Muscle layer of duodenum (tissue), 2 donors: ENCODE data around the gene SYNDIG1L.

Experiments used
- H3K27ac ChIP-seq: one replicate; pipeline ENCODE4 v1.7.0; 2013; ENCODE audit warnings: mild to moderate bottlenecking, low read length
- H3K27me3 ChIP-seq: one replicate; pipeline ENCODE4 v1.7.0; 2013; ENCODE audit warnings: low read depth, mild to moderate bottlenecking, control low read depth, low read length
- H3K36me3 ChIP-seq, 2 donors: one replicate each; pipeline ENCODE4 v1.7.0; 2013; ENCODE audit warnings: low read length in 2 of 2, control low read depth in 1 of 2, mild to moderate bottlenecking in 1 of 2; ENCODE audit not compliant: insufficient read depth in 2 of 2, control insufficient read depth in 1 of 2
- H3K4me1 ChIP-seq, 2 donors: one replicate each; pipeline ENCODE4 v1.7.0; 2013; ENCODE audit warnings: low read length in 2 of 2, mild to moderate bottlenecking in 2 of 2, control low read depth in 1 of 2, moderate library complexity in 1 of 2; ENCODE audit not compliant: insufficient read depth in 2 of 2, control insufficient read depth in 1 of 2
- H3K4me3 ChIP-seq, 2 donors: one replicate each; pipeline ENCODE4 v1.7.0; 2013; ENCODE audit warnings: low read length in 2 of 2, low read depth in 1 of 2, mild to moderate bottlenecking in 1 of 2
- H3K9me3 ChIP-seq, 2 donors: one replicate each; pipeline ENCODE4 v1.7.0; 2013; ENCODE audit warnings: low read length in 2 of 2, control low read depth in 1 of 2, mild to moderate bottlenecking in 1 of 2; ENCODE audit not compliant: control insufficient read depth in 1 of 2
- donor health status: healthy.

SYNDIG1L gene

DNA sequence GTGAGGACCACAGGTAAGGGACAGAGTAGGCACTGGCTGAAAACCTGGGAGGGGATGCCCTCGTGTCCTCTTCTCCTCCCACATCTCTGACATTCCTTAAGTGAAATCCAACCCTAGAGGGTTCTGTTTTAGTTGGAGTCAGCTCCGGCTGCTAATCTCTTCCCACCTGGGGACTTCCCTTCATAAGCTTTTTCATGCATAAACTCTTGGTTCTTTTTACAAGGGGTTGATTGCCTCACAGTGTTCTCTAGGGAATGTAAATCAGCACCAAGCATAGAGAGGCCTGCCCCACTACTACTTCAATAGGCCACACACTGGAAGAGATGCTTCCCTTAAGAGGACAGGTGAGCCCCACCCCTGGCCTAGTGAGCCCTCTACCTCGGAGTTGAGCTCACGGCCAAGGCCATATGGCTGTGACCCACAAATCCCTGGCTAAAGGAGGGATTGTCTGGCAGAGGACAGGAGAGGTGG lies 3.2 kb upstream of the SYNDIG1L start:
- Histone ChIP-seq H3K27ac (no peak overlapping the region), H3K4me1 (no peaks in the 10 kb centered on the region), H3K27me3 (peaks cover 16% of the 10 kb centered on the region)

DNA sequence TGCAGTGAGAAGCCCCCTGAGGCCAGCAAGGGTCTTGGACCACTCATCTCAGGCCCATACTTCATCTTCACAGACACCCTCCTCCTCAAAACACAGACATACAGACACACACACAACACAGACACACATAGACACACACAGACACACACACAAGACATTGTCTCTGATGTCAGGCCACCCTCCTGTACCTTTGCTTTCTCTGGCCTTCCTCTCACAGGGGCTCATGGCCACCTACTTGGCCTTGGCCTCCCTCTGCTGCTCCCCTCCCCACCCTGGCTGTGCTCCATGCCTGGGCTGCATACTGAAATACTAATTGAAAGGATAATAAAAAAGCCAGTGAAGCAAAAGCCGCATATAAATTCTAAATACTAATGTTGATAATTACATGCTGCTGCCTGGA lies 1.6 kb upstream of the SYNDIG1L start:
- H3K27ac ChIP-seq: no peak overlapping the region
- H3K27me3 ChIP-seq: peaks cover 16% of the 10 kb centered on the region
- no peak overlapping the region for H3K4me3 ChIP-seq
- H3K4me1 ChIP-seq: no peaks in the 10 kb centered on the region
- no peaks in the 10 kb centered on the region for H3K9me3 ChIP-seq
- H3K36me3 ChIP-seq: no peaks in the 10 kb centered on the region

More for the DNA sequence above, 3.2 kb upstream of the SYNDIG1L start:
- no peaks in the 10 kb centered on the region for H3K9me3 ChIP-seq
- no peaks in the 10 kb centered on the region for H3K36me3 ChIP-seq
- no peak overlapping the region for H3K4me3 ChIP-seq

DNA sequence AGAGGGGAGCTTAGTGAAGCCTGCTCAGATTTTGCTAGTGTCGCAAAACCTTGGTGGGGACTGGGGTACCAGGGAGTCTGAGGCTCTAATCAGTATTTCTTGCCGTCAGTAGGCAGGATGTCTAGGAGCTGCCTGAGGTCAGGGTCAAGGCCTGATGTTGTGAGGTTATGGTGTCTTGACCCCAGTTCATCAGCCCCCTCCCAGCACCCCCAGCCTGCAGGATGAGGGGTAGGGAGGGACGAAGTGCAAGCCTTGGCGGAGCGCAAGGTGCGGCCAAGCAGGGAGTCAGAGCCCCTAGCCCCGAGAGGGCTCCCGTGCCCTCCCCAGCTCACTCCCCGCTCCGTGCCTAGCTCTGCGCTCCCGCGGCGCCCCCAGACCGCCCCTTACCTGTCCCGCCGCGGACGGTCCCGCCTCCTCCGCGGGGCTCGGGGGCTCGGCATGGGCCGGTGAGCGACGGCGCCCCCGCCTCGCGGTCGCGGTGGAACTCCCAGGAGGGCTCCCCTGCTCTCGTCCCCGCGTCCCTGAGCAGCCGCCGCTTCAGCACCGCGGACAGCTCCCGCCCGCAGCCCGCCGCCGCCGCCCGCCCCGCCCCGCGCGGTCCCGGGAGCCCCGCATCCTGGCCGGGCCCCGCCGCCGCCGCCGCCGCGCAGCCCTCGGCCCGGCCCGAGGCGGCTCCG lies 347 bp downstream of the SYNDIG1L start:
- Histone ChIP-seq H3K4me3 (no peak overlapping the region), H3K27me3 (peaks cover 16% of the 10 kb centered on the region), H3K9me3 (peaks cover 0 to 1% of the 10 kb centered on the region in 2 donors), H3K27ac (no peak overlapping the region), H3K36me3 (no peaks in the 10 kb centered on the region), H3K4me1 (no peaks in the 10 kb centered on the region)

DNA sequence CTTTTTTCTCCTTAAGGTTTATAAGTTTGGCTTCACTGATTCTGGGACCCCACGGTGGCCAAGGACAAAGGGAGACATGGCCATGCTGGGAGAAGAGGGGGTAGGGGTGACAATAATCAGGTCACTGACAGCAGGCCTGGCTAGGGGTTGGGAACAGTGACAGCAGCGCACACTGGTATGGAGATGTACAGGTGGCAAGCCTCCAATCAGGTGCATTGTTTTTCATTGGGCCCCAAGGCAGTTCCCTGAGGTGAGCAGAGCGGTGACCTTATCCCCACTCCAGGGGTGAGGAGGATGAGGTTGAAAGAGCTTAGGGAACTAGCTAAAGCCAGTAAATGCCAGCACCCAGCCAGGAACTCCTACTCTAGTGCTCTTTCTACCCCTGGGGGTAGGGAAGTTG lies 1.4 kb downstream of the SYNDIG1L start:
- H3K4me3 ChIP-seq: no peak overlapping the region
- H3K27ac ChIP-seq: no peak overlapping the region
- peaks cover 16% of the 10 kb centered on the region for H3K27me3 ChIP-seq
- H3K36me3 ChIP-seq: no peaks in the 10 kb centered on the region
- peaks cover 0 to 2% of the 10 kb centered on the region in 2 donors for H3K9me3 ChIP-seq
- no peaks in the 10 kb centered on the region for H3K4me1 ChIP-seq

DNA sequence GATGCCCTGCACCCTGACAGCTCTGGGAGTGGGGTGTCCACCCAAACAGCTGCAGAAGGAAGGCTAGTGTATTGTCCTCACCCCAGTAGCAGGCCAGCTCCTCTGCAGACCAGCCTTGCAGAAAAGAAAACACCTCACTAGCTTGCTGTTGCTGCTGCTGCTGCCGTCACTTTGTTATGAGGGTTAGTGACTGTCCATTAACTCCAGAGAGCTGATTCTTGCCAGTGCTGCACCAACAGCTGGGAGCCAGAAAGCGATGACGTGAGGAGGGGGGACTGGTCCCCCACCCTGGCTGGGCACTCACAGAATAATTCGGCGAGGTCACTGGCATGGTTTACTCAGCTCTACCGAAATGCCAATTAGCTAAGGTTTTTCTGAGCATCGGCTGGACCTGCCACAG lies 2.8 kb downstream of the SYNDIG1L start:
- Histone ChIP-seq H3K4me1 (no peaks in the 10 kb centered on the region), H3K36me3 (no peaks in the 10 kb centered on the region), H3K4me3 (no peak overlapping the region), H3K9me3 (peaks cover 0 to 2% of the 10 kb centered on the region in 2 donors), H3K27me3 (peaks cover 24% of the 10 kb centered on the region), H3K27ac (no peak overlapping the region)

DNA sequence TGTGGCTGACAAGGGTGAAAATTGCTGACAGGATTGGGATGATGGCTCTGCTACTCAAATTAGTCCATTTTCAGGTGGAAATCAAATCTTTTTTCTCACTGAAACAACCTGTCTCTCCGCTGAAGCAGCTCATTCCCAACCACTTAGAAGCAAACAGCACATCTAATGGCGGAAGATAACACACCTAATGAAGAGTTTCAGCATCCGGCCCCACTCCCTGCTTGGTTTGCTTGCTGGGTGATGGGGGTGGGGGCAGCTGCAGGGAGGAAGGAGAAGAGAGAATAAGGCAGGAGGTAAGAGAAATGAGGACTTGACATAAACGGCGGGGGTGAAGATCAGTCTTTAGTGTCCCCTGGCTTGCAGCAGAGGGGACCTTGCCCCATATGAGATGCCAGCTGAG lies 4.0 kb downstream of the SYNDIG1L start:
- H3K4me3 ChIP-seq: no peak overlapping the region
- peaks cover 0 to 2% of the 10 kb centered on the region in 2 donors for H3K9me3 ChIP-seq
- H3K27me3 ChIP-seq: peaks cover 20% of the 10 kb centered on the region
- no peaks in the 10 kb centered on the region for H3K4me1 ChIP-seq
- no peak overlapping the region for H3K27ac ChIP-seq
- no peaks in the 10 kb centered on the region for H3K36me3 ChIP-seq

DNA sequence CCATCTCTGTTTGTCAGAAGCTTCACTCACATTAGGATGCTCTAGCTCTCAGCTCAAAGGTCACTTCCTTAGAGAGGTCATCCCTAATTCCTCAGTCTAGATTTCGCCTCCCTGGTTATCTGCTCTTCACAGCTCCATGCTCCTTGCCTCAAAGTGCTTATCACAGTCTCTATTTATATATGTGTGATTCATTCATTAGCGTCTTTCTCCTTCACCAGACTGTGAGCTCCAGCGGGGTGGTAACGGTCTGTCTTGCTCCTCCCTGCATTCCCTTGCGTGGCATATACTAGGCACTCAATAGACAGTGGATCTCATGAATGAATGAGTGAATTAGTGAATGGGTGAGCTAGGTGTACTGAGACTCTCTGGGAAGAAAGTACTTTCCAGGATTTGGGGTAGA lies 6.9 kb downstream of the SYNDIG1L start:
- H3K4me3 ChIP-seq: no peak overlapping the region
- H3K27ac ChIP-seq: no peak overlapping the region
- H3K36me3 ChIP-seq: no peaks in the 10 kb centered on the region
- peaks cover 0 to 2% of the 10 kb centered on the region in 2 donors for H3K9me3 ChIP-seq
- no peaks in the 10 kb centered on the region for H3K4me1 ChIP-seq
- H3K27me3 ChIP-seq: peaks cover 8% of the 10 kb centered on the region

DNA sequence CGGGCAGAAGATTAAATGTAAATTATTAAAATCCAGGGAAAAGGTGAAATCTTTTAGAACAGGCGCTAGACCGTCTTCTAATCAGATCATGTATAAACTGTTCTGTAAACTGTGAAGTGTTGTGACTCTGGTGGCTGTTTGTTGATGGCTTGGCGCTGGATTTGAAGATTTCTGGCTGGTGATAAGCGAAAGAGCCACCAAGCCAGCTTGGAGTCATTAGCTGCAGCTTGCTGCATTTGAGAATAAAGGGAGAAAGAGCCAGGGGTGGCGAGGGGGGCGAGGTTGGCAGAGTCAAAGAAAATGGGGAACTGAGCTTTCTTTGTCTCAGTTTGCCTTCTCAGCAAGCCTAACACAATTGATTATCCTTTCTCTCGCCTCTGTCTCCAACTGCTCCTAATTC lies 8.0 kb downstream of the SYNDIG1L start:
- H3K9me3 ChIP-seq: peaks cover 0 to 2% of the 10 kb centered on the region in 2 donors
- no peaks in the 10 kb centered on the region for H3K36me3 ChIP-seq
- no peak overlapping the region for H3K27ac ChIP-seq
- no peak overlapping the region for H3K4me3 ChIP-seq
- H3K4me1 ChIP-seq: no peaks in the 10 kb centered on the region
- peaks cover 8% of the 10 kb centered on the region for H3K27me3 ChIP-seq

DNA sequence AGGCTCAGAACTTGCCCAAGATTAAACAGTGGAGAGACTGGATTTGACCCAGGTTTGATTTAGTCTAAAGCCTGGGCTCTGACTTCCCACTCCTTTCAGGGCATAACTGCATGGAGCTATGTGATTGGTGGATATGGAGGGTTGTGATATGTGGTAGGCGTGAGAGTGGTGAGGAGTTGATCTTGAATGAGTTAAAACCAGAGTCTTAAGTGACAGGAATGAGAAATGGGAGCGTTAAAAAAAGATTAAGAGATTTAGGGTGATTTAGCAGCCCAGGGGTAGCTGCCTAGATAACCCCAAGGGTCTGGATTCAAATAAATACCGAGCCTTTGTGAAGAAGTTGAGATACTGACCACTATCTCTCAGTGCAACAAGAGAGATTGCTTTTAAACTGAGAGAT lies 8.4 kb downstream of the SYNDIG1L start:
- H3K36me3 ChIP-seq: no peaks in the 10 kb centered on the region
- H3K4me3 ChIP-seq: no peak overlapping the region
- H3K27me3 ChIP-seq: peaks cover 8% of the 10 kb centered on the region
- H3K9me3 ChIP-seq: peaks cover 0 to 2% of the 10 kb centered on the region in 2 donors
- no peaks in the 10 kb centered on the region for H3K4me1 ChIP-seq
- H3K27ac ChIP-seq: no peak overlapping the region

DNA sequence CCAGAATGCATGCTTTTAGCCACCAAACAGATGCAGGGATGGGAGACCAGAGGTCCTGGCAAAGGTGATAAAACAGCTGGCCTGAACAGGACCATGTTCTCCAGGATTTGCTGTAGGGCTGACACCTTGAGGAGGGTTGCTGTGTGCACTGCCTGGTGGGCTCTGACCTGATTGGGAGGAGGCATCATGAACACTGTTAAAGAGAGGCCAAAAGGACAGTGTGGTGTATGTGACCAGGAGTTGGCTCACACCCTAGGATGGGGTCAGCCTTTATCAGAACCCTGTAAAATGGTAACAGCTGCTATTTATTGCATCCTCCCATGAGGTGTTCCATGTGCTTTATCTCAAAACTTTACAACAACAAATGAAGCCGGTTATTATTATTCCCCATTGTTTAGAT lies 8.8 kb downstream of the SYNDIG1L start:
- Histone ChIP-seq H3K36me3 (no peaks in the 10 kb centered on the region), H3K4me3 (no peak overlapping the region), H3K9me3 (peaks cover 0 to 2% of the 10 kb centered on the region in 2 donors), H3K27me3 (peaks cover 8% of the 10 kb centered on the region), H3K4me1 (no peaks in the 10 kb centered on the region), H3K27ac (no peak overlapping the region)

DNA sequence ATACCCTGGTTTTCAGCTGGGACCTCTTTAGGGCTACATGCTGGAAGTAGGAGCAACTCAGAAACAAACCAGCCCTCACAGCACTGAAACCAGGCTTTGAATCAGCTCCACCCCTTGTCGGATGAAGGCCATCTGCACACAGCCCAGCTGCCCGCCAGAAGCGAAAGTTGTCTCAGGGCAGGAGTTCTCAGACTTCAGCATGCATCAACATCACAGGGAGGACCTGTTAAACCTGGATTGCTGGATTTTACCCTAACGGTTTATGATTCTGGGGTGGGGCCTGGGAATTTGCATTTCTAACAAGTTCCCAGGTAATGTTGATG lies 10.9 kb downstream of the SYNDIG1L start:
- Histone ChIP-seq H3K4me3 (no peak overlapping the region), H3K27ac (no peak overlapping the region), H3K27me3 (peaks cover 8% of the 10 kb centered on the region), H3K4me1 (no peaks in the 10 kb centered on the region), H3K9me3 (no peaks in the 10 kb centered on the region), H3K36me3 (no peaks in the 10 kb centered on the region)
